AG08395 (cell line): ENCODE data around the gene IFI27L1.

ENCODE experiments used
- DNase-seq: peaks from one replicate; pipeline ENCODE4 v3.0.0; 2012; ENCODE audit warnings: mixed read lengths, low spot score

The IFI27L1 gene

DNA sequence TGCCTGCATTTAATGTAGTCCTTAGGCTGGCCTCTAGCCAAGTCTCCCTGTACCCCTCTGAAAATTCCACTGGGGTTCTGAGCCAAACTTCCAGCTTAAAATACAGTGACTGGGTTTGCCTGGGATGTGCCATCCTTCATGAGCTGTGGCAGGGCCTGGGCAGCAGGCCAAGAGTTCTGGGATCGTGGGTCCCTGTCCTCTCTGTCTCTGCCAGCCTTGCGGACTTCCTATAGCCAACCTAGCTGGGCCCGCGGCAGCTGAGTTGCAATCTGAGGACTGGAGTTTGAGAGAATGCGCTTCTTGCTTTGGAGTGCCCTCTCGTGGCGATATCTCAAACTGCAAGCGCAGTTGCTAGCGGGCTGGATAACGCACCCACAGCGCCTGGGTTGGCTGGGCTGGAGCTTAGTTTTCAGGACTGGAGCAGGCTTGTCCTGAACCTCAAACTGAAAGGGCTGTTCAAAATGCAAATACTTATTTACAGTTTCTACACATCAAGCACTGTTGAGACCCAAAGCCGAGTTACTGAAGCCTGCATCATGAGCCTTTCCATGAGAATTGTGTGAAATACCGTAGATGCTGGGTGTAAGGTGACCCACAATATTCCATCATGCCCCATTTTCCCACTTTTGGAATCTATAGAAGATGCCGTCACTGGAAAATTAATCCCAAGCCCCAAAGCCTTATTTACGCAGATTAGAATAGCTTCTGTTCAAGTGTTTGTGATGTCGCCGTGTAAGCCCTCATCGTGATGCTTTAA, 55.6 kb downstream of the IFI27L1 start:
- DNase-seq: peak; percentile 80

DNA sequence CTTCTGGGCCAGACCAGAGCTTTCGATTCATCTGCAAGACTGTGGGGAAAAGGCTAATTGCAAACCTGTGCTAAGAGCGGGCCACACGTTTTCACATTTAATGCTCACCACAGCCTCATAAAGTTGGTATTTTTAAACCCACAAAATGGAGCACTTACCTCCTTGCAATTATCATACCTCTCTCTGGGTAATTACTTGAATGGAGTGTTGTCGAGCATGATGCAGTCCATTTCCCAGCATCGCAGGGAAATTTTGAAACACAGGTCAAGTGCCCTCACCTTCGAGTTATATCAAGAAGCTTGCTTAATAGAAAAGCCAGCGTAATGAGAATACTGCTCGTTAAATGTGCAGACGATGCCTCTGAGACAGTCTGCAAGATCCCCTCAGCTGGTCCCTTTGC, 57.1 kb downstream of the IFI27L1 start:
- no peak for DNase-seq

GRCh38 chr14:94139006-94139405, 57.9 kb downstream of the IFI27L1 start:
- no peak for DNase-seq

DNA sequence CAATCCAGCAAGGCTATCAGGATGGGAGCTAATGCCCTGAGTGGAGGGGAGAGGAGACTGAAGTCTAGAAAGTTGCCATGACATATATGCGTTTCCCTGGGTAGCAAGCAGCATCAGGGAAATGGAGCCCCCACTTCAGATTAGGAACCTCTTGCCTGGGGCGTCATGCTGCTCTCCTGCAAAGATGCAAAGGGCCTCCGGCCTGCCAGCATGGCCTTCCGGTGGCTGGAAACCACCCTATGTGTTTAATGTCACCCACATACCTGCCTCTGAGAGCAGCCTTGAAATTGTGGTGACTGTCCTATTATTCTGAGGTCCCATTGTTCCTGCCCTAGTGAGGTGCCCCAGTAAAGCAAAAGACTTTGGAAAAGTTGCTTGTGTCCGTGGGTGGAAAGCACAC, 58.3 kb downstream of the IFI27L1 start:
- DNase-seq: no peak

GRCh38 chr14:94142247-94142646, 61.1 kb downstream of the IFI27L1 start:
- DNase-seq: no peak

GRCh38 chr14:94142836-94143235, 61.7 kb downstream of the IFI27L1 start:
- DNase-seq: no peak

GRCh38 chr14:94143239-94143638, 62.1 kb downstream of the IFI27L1 start:
- no peak for DNase-seq

DNA sequence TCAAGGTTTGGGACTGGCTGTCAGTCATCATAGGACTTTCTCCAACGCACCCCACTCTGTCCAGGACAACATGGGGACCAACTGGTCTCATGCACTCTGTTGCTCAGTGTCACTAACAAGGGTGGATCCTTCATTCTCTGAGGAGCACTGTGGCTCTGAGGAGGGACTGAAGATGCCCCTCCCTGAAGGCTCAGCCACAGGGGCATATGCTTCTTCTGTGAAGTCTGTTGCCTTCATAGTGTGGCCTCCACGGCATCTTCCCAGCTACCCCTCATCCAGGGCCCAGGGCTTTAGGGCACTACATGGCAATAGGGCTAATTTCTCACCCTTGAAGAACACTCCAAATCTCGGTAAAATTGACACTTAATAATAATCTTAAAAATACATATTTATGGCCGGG, 62.6 kb downstream of the IFI27L1 start:
- no peak for DNase-seq

GRCh38 chr14:94144765-94145164, 63.7 kb downstream of the IFI27L1 start:
- DNase-seq: no peak

GRCh38 chr14:94145902-94146527, 64.9 kb downstream of the IFI27L1 start:
- no peak for DNase-seq
